ENCODE measurements around the gene RCC2.

RCC2 gene

DNA sequence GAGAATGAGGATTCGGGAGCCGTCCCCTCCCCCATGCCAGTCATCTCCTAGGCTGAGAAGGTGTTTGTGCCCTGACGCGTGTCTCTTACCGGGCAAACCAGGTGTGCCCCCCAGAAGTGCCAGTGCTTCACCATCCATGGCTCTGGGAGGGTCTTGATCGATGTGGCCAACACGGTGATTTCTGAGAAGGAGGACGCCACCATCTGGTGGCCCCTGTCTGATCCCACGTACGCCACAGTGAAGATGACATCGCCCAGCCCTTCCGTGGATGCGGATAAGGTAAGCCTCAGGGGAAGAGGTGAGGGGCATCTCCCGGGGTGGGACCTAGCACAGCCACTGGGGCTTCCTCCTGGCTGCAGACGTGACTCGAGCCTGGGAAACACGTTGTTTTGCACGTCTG, 66.5 kb downstream of the RCC2 start:
- DNase-seq (ENCODE audit: low read depth in 2 of 2): no peak

DNA sequence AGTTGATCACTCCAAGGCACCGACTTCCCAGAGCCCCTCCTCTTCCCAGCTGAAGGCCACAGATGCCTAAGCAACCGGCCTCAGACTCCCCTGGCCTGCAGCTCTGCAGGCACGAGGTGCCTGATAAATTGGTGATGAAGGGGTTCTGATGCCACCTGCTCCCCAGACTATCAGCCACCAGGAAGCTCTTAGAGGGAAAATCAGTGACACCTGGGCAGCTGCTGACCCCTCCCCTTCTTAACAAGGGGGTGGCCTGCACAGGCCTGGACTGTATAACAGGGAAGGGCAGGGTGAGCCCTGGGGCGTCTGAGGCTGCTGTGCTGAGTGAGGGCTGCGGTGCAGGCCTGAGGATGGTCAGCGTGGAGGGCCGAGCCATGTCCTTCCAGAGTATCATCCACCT, 67.6 kb downstream of the RCC2 start, which contains the start of gene PADI6:
TSS of gene PADI6 (plus strand) at position 301 of the 400 bp plus-strand sequence. CDS start at position 351, 50 bp downstream.
- DNase-seq (ENCODE audit: low read depth in 2 of 2): no peak

DNA sequence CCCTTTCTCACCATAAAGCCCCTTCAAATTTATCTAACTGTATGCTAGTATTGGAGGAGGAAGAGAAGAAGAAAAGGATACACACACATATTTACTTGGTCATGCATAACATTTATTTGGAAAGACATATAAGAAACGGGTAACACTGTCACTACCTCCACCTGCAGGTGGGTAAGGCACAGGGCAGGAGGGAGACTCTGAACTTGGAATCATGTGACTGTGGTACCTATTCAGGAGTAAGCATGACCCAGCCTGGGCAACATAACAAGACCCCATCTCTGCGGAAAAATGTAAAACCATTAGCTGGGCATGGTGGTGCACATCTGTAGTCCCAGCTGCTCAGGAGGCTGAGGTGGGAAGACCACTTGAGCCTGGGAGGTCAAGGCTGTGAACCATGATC, 68.9 kb downstream of the RCC2 start:
- no peak for DNase-seq (ENCODE audit: low read depth in 2 of 2)

DNA sequence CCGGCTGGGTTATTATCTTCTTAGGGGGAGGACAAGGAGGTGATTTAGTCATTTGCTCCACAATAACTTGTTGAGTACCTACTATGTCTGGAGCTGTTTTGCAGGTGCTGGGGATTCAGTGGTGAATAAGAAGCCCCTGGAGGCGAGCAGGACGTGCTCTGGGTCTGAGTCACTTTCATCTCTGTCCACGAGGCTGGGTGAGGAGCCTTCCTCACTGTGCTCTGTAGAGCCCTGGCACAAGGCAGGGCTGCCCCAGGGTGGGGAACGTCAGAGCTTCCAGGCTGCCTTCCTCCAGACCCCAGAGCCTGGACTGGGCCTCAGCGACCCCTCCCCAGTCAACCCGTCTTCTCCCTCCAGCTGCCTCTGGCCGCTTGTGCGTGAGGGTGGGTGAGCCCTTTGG, 70.0 kb downstream of the RCC2 start:
- no peak for DNase-seq (ENCODE audit: low read depth in 2 of 2)

DNA sequence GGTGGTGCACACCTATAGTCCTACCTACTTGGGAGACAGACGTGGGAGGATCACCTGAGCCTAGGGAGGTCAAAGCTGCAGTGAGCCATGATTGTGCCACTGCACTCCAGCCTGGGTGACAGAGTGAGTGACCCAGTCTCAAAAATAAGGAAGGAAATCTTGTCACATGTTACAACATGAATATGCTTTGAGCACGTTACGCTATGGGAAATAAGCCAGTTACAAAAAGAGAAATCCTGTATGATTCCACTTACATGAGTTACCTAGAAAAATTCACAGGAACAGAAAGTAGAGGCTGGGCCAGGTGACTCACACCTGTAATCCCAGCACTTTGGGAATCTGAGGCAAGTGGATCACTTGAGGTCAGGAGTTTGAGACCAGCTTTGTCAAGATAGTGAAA, 74.2 kb downstream of the RCC2 start:
- DNase-seq (ENCODE audit: low read depth in 2 of 2): no peak

DNA sequence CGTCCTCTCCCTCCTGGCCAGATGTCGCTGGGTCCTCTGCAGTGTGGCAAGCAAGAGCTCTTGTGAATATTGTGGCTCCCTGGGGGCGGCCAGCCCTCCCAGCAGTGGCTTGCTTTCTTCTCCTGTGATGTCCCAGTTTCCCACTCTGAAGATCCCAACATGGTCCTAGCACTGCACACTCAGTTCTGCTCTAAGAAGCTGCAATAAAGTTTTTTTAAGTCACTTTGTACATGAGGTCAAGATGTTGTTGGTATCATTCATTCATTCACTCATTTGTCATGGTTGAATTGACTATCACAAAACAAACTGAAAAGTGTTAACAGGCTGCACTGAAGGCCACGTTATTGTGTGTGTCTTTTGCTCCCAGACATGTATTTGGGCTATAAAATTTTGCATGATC, 75.7 kb downstream of the RCC2 start:
- no peak for DNase-seq (ENCODE audit: low read depth in 2 of 2)

DNA sequence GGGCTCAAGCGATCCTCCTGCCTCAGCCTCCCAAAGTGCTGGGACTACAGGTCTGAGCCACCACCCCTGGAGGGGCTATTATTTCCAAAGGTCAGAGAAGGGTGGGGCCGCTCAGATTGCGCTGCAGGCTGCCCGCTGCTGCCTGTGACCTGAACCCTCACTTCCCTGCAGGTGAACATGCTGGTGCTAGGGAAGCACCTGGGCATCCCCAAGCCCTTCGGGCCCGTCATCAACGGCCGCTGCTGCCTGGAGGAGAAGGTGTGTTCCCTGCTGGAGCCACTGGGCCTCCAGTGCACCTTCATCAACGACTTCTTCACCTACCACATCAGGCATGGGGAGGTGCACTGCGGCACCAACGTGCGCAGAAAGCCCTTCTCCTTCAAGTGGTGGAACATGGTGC, 76.1 kb downstream of the RCC2 start:
- DNase-seq (ENCODE audit: low read depth in 2 of 2): no peak

DNA sequence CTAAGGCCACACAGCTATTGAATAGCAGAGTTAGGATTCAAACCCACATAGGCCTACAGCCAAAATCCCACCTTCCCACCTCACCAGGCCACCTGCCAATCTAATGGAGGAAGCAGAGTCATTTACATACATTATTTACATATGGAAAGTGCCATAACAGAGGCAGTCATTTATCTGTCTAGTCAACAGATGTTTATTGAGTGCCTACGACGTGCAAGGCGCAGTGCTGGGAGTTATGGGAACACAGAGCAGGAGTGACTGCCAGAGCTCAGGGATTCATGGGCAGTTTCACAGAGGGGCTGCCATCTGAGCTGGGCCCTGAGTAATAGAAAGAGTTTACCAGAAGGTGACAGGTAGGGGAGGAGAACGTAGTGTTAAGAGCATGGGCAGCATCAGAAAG, 77.8 kb downstream of the RCC2 start:
- DNase-seq (ENCODE audit: low read depth in 2 of 2): no peak

DNA sequence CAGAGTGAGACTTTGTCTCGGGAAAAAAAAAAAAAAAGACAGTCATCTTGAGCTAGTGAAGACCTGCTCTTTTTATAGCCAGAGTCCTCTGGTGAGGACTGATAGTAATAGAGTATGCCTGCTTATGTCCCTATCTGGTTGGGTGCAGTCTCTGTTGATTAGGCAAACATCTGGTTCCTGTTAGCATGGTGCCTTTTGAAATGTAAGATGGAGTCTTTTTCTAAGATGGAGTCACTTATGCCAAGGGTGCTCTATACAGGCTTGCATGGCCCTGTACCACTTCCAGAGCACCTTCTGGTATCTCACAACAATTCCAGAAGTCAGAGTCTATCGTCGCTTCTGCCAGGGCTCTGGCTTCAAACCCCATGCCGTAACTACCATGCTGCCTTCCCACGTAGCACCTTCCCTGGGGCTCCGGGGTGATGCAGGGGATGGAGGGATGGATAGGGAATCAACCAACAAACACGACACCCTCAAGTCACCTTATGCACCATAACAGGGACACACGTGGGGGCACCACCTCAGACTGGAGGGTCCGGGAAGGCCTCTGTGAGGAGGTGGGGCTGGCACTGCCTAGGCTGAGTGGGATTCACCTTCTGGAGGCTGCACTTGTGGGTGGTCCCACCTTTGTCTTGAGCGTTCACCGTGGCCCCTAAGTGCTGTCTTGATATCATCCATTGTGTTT, 79.1 kb downstream of the RCC2 start:
- no peak for DNase-seq (ENCODE audit: low read depth in 2 of 2)

DNA sequence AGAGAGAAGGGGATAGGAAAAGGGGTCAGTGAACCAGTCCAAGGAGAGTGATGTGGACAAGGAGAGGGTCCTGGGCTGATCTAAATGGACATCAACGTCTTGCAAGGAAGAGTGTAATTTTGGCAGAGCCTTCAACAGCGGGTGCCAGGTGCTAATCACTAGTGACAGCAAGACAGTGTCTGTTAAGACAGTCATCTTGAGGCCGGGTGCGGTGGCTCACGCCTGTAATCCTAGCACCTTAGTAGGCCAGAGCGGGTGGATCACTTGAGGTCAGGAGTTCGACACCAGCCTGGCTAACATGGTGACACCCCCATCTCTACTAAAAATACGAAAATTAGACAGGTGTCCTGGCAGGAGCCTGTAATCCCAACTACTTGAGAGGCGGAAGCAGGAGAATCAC, 79.7 kb downstream of the RCC2 start:
- DNase-seq (ENCODE audit: low read depth in 2 of 2): no peak

DNA sequence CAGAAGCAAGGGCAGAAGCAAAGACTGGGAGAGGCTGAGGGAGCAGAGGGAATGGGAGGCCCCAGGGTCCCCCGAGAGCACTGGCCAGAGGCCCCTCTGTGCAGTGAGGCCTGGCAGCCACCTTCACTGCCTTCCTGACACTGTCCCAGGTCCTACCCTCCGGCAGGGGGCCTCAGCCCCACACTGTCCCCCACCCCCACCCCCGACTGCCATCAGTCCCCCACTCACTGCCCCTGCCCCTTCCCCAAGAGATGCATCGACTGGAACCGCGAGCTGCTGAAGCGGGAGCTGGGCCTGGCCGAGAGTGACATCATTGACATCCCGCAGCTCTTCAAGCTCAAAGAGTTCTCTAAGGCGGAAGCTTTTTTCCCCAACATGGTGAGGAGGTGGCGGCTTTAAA, 80.4 kb downstream of the RCC2 start:
- DNase-seq (ENCODE audit: low read depth in 2 of 2): no peak

DNA sequence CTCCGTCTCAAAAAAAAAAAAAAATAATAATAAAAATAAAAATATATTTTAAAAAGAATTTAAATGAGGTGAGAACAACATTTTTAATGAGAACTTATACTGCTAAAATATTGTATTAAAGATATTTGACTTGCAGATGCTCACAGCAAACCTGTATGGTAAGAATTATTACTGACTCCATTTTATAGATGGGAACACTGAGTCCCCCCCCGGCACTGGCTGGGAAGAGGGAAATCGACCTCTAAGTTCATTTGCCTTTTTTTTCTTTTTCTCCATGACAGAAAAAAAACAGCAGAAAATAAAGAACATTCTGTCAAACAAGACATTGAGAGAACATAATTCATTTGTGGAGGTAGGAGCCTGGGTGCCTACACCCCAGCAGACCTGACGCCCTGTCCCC, 80.9 kb downstream of the RCC2 start:
- DNase-seq (ENCODE audit: low read depth in 2 of 2): no peak
